Karpas-422 (cell line): ENCODE results near the gene MEGF9. TPM values are rescaled to one million over a fixed set of nuclear protein-coding genes. Genes with fewer than 3 reads are reported as not detected.
A peak's percentile ranks its signal among the peaks of the same experiment; 100 is the strongest.

Source experiments
- DNase-seq: peaks from one replicate; pipeline ENCODE4 v3.0.0-alpha.2; 2015
- H2AFZ ChIP-seq: fragments of 200-600 bp; sonication (generic); 2 replicates; pipeline ENCODE4 v1.6.1; 2014; ENCODE audit warnings: antibody characterized with exemption, low read length, mixed read lengths
- H3K27ac ChIP-seq: fragments of 200-600 bp; sonication (generic); 2 replicates; pipeline ENCODE4 v1.5.1; 2014; ENCODE audit warnings: mild to moderate bottlenecking, low read length, moderate library complexity
- H3K27me3 ChIP-seq: fragments of 200-600 bp; sonication (generic); 2 replicates; pipeline ENCODE4 v1.6.1; 2014; ENCODE audit warnings: low read length, mixed read lengths
- H3K36me3 ChIP-seq: fragments of 200-600 bp; sonication (generic); 2 replicates; pipeline ENCODE4 v1.6.1; 2014; ENCODE audit warnings: low read length, mixed read lengths; ENCODE audit not compliant: insufficient read depth
- H3K4me1 ChIP-seq: fragments of 200-600 bp; sonication (generic); 2 replicates; pipeline ENCODE4 v1.6.1; 2014; ENCODE audit warnings: mild to moderate bottlenecking, low read length, mixed read lengths
- H3K4me2 ChIP-seq: fragments of 200-600 bp; sonication (generic); 2 replicates; pipeline ENCODE4 v1.6.1; 2014; ENCODE audit warnings: low read length, low read depth, mild to moderate bottlenecking; ENCODE audit not compliant: poor library complexity, severe bottlenecking
- H3K4me3 ChIP-seq: fragments of 200-600 bp; sonication (generic); 2 replicates; pipeline ENCODE4 v1.5.1; 2014; ENCODE audit warnings: mild to moderate bottlenecking, antibody characterized with exemption, low read length, mixed read lengths
- H3K79me2 ChIP-seq: fragments of 200-600 bp; sonication (generic); 2 replicates; pipeline ENCODE4 v1.6.1; 2014; ENCODE audit warnings: mild to moderate bottlenecking, low read length, mixed read lengths
- H3K9ac ChIP-seq: fragments of 200-600 bp; sonication (generic); 2 replicates; pipeline ENCODE4 v1.6.0; 2014; ENCODE audit warnings: low read length
- H3K9me2 ChIP-seq: fragments of 200-600 bp; sonication (generic), shearing (Covaris generic); replicated peaks from 2 replicates; pipeline ENCODE4 v1.6.0; 2014; ENCODE audit warnings: mild to moderate bottlenecking, low read length, moderate library complexity; ENCODE audit not compliant: insufficient read depth
- H3K9me3 ChIP-seq: fragments of 300-700, 200-600 bp; sonication (generic); 2 replicates; pipeline ENCODE4 v1.6.1; 2014; ENCODE audit warnings: low read length, mixed read lengths
- H4K20me1 ChIP-seq: fragments of 200-600 bp; sonication (generic); 2 replicates; pipeline ENCODE4 v1.6.1; 2014; ENCODE audit warnings: mild to moderate bottlenecking, antibody characterized with exemption, low read length, low read depth; ENCODE audit not compliant: insufficient read depth
- total RNA-seq: library from RNA; depleted of rRNA; stranded (reverse); fragments of >200 nt; shearing (Covaris generic); gene quantifications from 2 replicates; pipeline ENCODE4 v1.2.3, GENCODE V29; 2014; ENCODE audit warnings: low replicate concordance; rRNA removed

Gene MEGF9
- 55.4 and 86.6 TPM in 2 replicates for total RNA-seq

DNA sequence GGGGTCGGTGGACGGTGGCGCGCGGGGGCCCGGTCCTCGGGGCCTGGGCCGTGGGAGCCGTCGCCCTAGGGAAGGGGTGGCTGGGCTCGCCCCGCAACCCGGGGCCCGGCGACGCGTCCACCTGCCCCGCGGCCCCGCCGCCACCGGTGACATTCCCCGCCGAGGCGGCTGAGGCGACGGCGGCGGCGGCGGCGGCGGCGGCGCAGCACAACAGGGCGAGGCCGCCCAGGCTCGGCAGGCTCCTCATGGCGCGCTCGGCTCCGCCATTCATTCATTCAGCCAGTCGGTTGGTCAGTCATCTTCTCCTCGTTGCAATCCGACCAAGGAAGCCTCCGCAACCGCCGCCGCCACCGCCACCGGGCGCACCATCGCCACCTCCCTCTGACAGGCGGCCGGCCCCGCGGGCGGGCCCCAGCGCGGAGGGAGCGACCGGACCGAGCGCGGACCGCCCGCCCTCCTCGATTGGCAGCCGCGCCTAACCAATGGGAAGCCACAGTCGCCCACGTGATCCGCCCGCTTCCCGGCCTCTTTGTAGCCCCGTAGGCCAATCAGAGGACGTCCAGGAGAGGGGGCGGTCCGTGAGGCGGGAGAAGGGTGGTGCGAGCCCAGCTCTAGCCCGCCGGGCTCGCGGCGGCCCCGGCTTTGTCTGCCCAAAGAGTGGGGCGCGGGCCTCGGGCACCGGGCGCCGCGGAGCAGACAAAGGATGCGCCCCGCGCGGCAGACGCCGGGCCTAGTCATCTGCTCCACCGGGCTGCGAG lies at the start of gene MEGF9:
Gene MEGF9 (minus strand): TSS at position 383 of the 758 bp plus-strand sequence. CDS start 112 bp downstream, at position 271.
- no peaks in the 10 kb centered on the region for H3K9me3 ChIP-seq
- DNase-seq, result peak; percentile 99
- H4K20me1 ChIP-seq, result peaks cover 20% of the 10 kb centered on the region
- H3K36me3 ChIP-seq, result peaks cover 35% of the 10 kb centered on the region
- H3K4me3 ChIP-seq, result peak within 1 kb of the TSS; percentile 84
- H3K79me2 ChIP-seq, result peaks cover 55% of the 10 kb centered on the region
- H3K27me3 ChIP-seq, result no peaks in the 10 kb centered on the region
- H3K4me2 ChIP-seq, result peak within 1 kb of the TSS; percentile 85
- H2AFZ ChIP-seq, result no peak within 1 kb of the TSS
- no peaks in the 10 kb centered on the region for H3K9me2 ChIP-seq
- H3K9ac ChIP-seq, result peak within 1 kb of the TSS; percentile 96
- peak within 1 kb of the TSS; percentile 94 for H3K27ac ChIP-seq
- H3K4me1 ChIP-seq, result peaks cover 76% of the 10 kb centered on the region

DNA sequence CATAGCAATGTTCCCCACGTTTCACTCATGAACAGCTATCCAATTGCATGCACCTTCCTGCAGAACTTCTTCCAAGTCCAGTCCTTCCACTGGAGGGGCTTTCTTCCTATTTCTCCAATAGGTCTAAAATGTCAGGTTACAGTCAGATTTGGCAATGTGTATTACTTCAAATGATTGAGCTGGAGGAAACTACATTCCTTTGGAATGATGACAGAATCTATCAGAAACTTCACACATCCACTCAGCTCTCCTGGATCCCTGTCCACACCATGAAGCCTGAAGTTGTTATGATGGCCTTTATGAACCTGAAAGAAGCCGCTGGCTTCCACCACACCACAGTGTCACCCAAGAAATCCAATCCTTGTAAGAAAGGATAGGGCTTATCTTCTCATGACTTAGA lies 46.7 kb upstream of the MEGF9 start:
- no peaks in the 10 kb centered on the region for H3K27me3 ChIP-seq
- H3K9me3 ChIP-seq, result no peaks in the 10 kb centered on the region
- no peaks in the 10 kb centered on the region for H3K9me2 ChIP-seq
- H3K4me1 ChIP-seq, result peaks cover 51% of the 10 kb centered on the region
- DNase-seq, result no peak
- no peak overlapping the region for H3K9ac ChIP-seq
- H2AFZ ChIP-seq, result no peak overlapping the region
- H3K4me3 ChIP-seq, result no peak overlapping the region
- peaks cover 24% of the 10 kb centered on the region for H3K36me3 ChIP-seq
- H4K20me1 ChIP-seq, result no peaks in the 10 kb centered on the region
- peak overlapping the region; percentile 99 for H3K27ac ChIP-seq
- H3K4me2 ChIP-seq, result no peak overlapping the region
- peaks cover 11% of the 10 kb centered on the region for H3K79me2 ChIP-seq

DNA sequence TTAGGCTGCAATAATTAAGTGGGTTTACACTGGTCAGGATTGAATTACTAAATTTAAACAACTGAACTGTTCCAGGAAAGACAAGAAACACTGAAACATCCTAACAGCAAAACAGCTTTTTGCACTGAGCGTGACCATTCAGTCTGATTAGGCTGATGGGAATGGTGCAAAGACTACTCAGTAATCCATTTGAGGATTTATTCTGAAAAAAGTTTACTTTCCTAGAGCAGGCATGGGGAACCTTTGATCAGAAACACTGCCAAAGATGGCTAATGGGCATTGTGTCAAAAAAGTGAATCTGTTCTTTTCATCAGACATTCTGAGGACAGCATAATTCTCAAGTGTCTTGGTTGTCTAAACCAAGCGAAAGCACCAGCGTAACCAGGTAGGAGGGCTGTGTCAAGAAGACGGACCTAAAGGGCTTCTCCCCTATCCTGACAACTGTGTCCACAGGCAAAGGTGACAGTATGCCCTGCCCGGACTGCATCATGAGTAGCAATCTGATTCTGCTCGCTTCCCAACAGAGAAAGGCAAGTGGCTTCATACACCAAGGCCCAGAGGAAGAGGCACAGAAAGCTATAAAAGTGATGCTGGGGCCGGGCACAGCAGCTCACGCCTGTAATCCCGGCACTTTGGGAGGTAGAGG lies 45.6 kb upstream of the MEGF9 start:
- Histone ChIP-seq H3K27me3 (no peaks in the 10 kb centered on the region), H3K4me1 (peaks cover 62% of the 10 kb centered on the region), H3K9ac (peak overlapping the region; percentile 61), H4K20me1 (no peaks in the 10 kb centered on the region), H3K9me2 (no peaks in the 10 kb centered on the region), H3K27ac (peak overlapping the region; percentile 99), H3K4me3 (0 out of 2 replicates have a peak overlapping the region, but pooled peaks have one; percentile 1), H3K4me2 (peak overlapping the region; percentile 65), H2AFZ (no peak overlapping the region), H3K79me2 (peaks cover 11% of the 10 kb centered on the region), H3K9me3 (no peaks in the 10 kb centered on the region), H3K36me3 (peaks cover 24% of the 10 kb centered on the region)
- no peak for DNase-seq

DNA sequence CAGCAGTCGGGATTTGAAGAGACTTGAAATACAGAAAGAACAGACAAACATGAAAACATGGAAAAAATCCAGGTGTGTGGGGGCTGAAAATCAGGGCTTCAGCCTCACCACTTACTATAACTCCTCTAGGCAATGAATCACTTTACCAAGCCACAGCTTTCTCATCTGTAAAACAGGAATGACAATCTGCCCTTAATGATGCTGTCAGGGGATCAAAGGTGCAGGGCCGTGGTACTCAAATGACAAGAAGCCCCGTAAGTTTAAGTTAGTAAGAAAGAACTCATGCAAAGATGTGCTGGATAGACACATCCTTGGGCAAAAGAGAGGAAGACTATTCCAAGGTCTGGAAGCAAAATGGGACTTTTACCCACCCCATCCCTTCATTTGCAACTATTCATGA lies 44.3 kb upstream of the MEGF9 start:
- Histone ChIP-seq H4K20me1 (no peaks in the 10 kb centered on the region), H3K36me3 (peaks cover 11% of the 10 kb centered on the region; the same call in 1 of the 2 replicates), H3K27me3 (no peaks in the 10 kb centered on the region), H3K79me2 (peaks cover 11% of the 10 kb centered on the region), H3K9me3 (no peaks in the 10 kb centered on the region), H3K27ac (peak overlapping the region; percentile 99), H2AFZ (no peak overlapping the region), H3K9me2 (no peaks in the 10 kb centered on the region), H3K9ac (peak overlapping the region; percentile 61), H3K4me1 (peaks cover 75% of the 10 kb centered on the region), H3K4me2 (peak overlapping the region; percentile 65), H3K4me3 (0 out of 2 replicates have a peak overlapping the region, but pooled peaks have one; percentile 1)
- no peak for DNase-seq

DNA sequence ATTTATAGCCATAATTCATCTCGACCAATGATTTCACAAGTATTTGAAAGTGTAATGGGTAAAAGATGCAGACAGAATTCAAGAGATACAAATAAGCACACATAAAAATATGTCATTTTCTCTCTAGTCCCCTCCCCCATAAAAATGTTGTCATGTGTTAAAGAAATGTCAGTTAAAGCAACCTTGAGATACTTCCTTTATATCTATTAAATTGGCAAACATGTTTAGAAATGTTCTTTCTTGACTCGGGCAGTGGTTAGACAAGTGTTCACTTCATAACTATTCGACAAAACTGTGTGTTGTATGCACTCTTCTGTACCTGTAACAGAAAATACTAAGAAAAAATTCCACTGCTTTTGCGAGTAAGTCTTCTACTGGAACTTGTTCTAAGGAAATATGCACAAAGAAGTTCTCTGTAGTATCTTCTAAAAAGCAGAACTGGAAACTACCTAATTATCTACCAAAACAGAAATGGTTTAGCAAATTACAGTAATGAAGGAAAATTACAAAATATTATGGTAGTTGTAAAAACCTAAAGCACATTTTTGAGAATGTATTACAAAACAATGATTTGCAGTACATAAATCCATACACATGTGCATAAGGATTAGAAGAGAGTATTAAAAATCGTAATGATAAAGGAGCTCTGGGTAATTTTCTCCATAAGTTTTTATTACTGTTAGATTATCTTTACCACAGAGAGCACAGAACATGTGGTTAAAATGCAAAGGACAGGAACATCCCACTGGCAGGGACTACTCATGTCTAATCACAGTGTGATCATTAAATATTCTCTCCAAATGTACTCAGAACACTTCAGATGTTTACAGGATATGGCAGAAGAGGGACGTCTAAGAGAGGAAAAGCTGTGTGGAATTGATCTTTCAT lies 43.0 kb upstream of the MEGF9 start:
- peaks cover 87% of the 10 kb centered on the region for H3K4me1 ChIP-seq
- H4K20me1 ChIP-seq, result no peaks in the 10 kb centered on the region
- H3K4me3 ChIP-seq, result peak overlapping the region; percentile 16
- H3K9me3 ChIP-seq, result no peaks in the 10 kb centered on the region
- peaks cover 11% of the 10 kb centered on the region; the same call in 1 of the 2 replicates for H3K36me3 ChIP-seq
- peak overlapping the region; percentile 99 for H3K27ac ChIP-seq
- peak overlapping the region; percentile 65 for H3K4me2 ChIP-seq
- H3K79me2 ChIP-seq, result peaks cover 11% of the 10 kb centered on the region
- H2AFZ ChIP-seq, result no peak overlapping the region
- no peaks in the 10 kb centered on the region for H3K27me3 ChIP-seq
- no peaks in the 10 kb centered on the region for H3K9me2 ChIP-seq
- peak; percentile 61 for DNase-seq
- peak overlapping the region; percentile 61 for H3K9ac ChIP-seq

DNA sequence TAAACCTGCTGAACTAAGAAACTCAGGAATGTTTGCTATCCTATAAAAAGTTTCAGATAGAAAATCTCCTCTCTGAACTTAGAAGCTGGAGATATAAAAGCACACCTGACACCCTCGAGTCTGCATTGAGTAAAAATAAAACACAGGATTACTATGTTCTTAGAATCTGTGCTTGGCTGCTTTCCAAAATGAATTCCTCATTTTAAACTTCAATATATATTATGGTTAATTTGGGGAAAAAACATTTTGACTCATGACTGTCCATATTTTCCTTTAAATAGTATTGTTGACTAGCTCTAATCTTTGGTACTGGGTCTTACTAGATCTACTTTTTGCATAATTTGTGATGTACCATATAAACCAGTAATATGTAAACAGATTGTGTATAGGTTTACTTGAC lies 42.3 kb upstream of the MEGF9 start:
- no peak for DNase-seq
- no peaks in the 10 kb centered on the region for H3K9me3 ChIP-seq
- H2AFZ ChIP-seq, result no peak overlapping the region
- peak overlapping the region; percentile 65 for H3K4me2 ChIP-seq
- H3K4me3 ChIP-seq, result peak overlapping the region; percentile 37
- peaks cover 11% of the 10 kb centered on the region for H3K79me2 ChIP-seq
- no peaks in the 10 kb centered on the region for H4K20me1 ChIP-seq
- H3K9me2 ChIP-seq, result no peaks in the 10 kb centered on the region
- no peaks in the 10 kb centered on the region for H3K27me3 ChIP-seq
- peaks cover 89% of the 10 kb centered on the region for H3K4me1 ChIP-seq
- peaks cover 11% of the 10 kb centered on the region; the same call in 1 of the 2 replicates for H3K36me3 ChIP-seq
- peak overlapping the region; percentile 61 for H3K9ac ChIP-seq
- H3K27ac ChIP-seq, result peak overlapping the region; percentile 99

DNA sequence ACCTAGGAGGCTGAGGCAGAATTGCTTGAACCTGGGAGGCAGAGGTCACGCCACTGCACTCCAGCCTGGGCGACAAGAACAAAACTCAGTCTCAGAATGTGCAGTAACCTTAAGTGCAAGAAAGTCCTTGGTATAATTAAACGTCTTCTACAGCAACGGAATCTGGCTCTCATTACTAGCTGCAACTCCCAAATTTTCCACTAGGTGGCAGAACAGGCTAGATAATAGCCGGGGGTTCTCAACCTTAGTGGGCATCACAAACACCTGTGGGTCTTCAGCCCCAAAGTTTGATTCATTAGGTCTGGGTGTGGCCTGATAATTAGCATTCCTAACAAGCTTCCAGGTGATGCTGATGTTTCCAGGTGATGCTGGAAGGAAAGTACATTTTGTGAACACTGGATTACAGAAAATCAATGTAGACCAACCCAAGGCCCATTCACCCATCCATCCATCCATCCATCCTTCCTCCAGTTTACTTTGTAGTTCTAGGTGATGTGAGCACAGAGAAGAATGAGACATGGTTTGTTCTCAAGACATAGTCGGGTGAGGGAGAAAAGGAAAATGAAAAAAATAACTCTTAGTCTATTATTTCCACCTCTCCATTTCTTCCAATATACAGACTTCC lies 41.7 kb upstream of the MEGF9 start:
- peak overlapping the region; percentile 73 for H3K9ac ChIP-seq
- H3K36me3 ChIP-seq, result peaks cover 11% of the 10 kb centered on the region; the same call in 1 of the 2 replicates
- no peaks in the 10 kb centered on the region for H3K9me3 ChIP-seq
- H2AFZ ChIP-seq, result no peak overlapping the region
- peaks cover 8% of the 10 kb centered on the region; the same call in 1 of the 2 replicates for H3K79me2 ChIP-seq
- H4K20me1 ChIP-seq, result no peaks in the 10 kb centered on the region
- no peaks in the 10 kb centered on the region for H3K9me2 ChIP-seq
- peak overlapping the region; percentile 65 for H3K4me2 ChIP-seq
- peak overlapping the region; percentile 51 for H3K4me3 ChIP-seq
- H3K27ac ChIP-seq, result peak overlapping the region; percentile 99
- H3K4me1 ChIP-seq, result peaks cover 91% of the 10 kb centered on the region
- peak; percentile 94 for DNase-seq
- no peaks in the 10 kb centered on the region for H3K27me3 ChIP-seq
